GM19035 (cell line): ENCODE data around the gene RAD54L.

Source experiments
- ATAC-seq: cut with Tn5 transposase; IDR thresholded peaks from one replicate; pipeline ENCODE4 v1.9.1; 2021; ENCODE audit not compliant: unreplicated experiment

RAD54L gene

DNA sequence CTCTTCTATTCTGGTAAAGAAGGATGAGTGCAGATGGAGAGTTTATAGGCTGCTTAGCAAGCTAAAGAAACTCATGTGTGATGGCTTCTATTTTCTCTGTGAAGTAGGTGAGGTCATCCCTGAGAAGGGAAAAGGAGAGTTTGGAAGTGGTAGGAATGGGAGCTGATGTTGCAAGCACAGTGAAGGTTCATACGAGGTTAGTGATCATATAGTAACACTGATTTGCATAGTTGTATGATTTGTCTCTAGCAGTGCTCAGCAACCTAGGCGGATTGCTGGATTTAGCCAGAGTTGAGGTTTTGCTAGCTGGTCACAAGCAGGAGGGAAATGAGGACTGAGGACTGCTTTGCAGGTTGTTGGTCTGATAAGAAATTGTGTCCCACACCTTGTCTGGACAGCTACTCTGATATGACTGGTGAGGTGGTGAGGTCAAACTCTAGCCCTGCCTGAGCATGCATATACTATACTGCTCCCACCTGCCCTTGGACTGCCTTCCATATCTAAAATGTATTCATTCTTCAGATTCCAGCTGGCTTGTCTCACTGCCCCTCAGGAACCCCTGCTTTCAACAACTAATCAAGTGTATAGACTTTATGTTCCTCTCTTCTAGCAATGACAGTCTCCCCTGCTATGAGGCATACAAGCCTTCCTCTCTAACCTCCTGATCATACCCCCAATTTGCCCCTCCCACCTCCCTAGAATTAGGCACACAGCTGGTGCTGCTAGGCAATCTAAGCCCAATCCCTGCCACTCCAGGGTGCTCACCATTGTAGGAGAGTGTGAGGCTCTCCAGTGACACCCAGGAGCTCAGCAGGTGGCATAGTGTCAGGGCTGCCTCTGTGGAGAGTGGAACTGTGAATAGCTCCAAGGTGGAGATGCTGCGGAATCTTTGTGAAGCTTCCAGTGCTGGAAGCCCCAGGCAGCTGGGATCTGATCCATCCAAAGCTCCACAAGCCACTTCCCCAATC lies 37.3 kb downstream of the RAD54L start:
- ATAC-seq = no peak

DNA sequence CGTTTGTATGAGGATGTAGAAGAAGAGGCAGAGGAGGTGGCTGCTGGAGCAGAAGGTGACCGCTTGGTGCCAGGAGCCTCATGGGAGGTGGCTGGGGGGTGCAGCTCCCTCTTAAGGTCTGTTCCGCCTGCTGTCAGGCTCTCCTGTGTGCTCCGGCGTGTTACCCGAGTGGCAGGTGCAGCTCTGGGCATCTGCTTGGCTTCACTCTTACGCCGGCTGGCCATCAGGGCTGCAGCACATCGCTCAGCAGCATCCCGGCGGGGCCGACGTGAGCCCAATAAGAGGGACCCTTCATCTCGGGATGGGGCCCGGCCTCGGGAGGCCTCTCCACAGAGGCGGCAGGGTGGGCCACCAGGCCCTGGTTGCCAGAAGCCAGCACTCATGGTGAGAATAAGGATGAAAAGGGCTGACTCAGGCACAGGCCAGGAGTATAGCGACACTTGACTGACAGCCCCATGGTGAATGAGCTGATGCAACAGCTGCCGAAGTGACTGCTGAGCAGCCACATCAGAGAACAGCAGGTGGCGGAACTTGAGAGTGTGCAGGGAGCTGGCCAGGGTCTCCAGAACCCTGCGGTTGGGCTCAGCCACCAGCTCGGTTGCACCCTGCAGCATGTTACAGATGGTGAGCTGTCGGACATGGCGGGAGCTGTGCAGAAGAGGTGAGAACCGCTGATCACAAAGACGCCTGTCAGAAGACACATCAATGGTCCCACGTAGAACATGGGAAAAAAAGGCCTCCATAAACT lies 38.3 kb downstream of the RAD54L start:
- ATAC-seq = no peak

DNA sequence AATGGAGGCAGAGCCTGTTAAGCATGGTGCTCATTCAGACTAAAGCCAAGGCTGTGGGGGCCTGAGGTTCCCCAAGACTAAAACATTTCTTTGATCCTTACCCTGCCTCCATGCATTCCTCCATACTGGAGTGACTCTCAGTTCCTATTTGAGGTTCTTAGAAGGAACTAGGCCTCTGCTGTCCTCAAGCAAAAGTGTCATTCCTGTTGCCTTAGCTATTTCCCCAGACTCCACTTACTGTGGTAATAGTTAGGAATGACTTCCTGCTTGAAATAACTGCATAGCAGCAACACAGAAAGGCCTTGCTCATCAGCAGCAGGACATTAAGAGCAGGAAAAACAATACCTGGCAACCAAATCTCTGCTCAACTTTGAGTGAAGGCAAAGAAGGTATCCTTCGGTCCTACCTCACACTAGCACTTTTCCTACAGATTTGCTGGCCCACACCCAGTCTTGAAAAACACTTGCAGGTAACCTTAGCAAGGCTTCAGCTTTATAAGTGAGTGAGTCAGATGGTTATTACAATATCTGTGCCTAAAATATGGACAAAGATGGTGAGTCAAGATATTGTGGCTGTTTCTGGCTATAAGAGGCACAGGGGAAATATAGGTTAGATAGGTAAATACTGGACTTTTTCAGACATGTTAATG lies 41.0 kb downstream of the RAD54L start:
- no peak for ATAC-seq

GRCh38 chr1:46289134-46289494 lies 41.6 kb downstream of the RAD54L start:
- ATAC-seq = no peak

- no peak for ATAC-seq
These were observed 42.4 kb downstream of the RAD54L start for GRCh38 chr1:46289976-46290375.

DNA sequence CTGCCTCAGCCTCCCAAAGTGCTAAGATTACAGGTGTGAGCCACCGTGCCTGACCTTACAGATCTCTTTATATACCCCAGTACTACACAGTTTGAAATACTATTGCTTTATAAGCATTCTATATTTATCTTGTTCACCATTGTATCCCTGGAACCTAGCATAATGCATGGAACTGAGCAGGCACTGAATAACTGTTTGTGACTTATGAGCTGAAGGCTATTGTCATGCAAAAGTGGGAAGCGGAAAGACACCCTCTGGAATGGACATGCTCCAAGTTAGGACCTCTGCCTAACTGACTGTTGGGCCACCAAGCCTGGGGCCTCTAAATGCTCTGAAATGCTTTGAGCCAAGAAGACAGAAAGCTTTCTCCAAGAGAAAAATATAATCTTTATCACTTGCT lies 47.7 kb downstream of the RAD54L start:
- no peak for ATAC-seq

- ATAC-seq = no peak
These were observed 50.8 kb downstream of the RAD54L start for GRCh38 chr1:46298387-46298786.

DNA sequence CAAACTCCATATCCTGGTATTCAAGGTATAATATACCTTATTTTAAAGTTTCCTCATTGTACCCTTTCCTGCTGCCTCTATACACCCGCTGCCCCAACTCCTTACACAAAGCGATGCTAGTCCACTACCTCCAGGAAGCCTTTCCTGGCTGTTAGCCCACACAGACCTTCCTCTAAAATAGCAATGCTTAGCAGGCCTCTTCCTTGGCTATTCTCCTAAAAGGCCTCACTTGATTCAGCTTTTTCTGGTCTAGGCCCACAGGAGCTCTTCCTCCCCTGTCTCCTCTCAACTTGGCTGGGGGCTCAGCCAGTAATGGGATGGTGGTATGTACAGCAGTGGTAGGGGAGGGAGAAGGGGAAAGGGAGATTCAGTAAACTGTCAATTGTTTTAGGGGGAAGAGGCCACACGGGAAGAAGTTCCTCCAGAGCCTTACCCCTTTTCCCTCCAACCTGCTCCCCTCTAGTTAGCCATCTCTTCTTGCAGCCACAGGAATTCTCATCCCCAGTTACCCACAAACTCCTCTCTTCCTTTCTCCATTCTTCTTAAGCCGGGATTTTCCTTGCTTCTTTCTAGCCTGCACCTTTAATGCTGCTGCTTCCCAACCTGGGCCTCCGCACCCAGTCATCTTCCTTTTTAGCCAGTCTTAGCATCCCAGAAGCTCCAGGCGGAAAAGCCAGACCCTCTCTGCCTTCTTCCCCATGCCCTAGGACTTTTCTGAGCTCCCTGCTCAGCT lies 53.3 kb downstream of the RAD54L start:
- ATAC-seq = no peak

- ATAC-seq = no peak
These were observed 53.8 kb downstream of the RAD54L start for GRCh38 chr1:46301406-46301807.

- peak; percentile 29 for ATAC-seq
These were observed 54.5 kb downstream of the RAD54L start for GRCh38 chr1:46301808-46302640.

DNA sequence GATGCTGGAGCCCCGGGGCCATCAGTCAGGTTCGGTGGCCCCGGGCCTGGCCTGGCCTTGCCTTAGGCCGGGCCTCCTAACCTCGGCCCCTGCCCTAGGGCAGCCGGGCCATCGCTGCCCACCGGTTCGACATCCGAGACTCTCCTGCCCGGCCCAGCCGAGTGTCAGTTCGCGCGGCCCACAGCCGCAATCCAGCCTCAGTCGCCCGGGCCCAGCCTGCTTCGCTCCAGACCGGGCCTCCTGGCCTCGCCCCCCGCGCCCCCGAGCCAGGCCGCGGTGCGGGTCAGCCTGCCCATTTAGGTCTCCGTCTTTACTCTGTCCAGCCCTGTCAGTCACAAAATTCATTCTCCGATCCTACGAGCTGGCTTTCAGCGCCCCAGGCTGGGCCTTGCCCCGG lies 55.1 kb downstream of the RAD54L start:
- ATAC-seq = peak; percentile 11

DNA sequence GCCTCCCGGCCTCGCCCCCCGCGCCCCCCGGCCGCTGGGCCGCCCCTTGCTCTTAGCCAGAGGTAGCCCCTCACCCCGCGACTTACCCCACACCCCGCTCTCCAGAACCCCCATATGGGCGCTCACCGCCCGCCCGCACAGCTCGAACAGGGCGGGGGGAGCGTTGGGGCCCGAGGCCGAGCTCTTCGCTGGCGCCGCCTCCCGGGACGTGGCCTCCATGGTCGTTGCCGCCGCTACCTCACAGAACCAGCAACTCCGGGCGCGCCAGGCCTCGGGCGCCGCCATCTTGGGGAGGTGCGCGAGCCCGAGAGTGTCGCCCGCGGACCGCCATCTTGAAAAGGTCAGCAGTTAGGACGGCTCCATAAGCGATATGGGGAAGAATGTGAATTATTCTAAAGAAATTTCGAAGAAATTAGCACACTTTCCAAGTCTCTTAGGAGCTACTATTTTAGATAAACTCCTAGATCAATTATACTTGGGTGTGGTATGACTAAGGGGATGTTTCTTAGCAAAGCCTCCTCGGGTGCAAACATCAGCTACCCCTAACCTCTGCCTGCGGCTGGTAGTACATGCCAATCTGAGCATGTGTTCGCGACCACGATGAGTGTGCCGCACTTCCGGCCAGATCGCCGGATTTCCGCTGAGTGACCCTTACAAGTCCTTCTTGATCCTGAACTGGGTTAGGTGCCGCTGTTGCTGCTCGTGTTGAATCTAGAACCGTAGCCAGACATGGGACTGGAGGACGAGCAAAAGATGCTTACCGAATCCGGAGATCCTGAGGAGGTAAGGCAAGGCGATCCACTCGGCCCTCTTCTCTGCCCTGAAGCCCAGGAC lies 55.7 kb downstream of the RAD54L start, which contains the start of the genes LRRC41 and UQCRH:
Gene LRRC41 (minus strand): TSS at position 579 of the 834 bp plus-strand sequence. CDS start 294 bp downstream, at position 285.
Gene UQCRH (plus strand): TSS at position 661 of the 834 bp plus-strand sequence. CDS start 69 bp downstream, at position 730.
- peak; percentile 78 for ATAC-seq

GRCh38 chr1:46303872-46304326 lies 56.3 kb downstream of the RAD54L start:
- ATAC-seq = no peak

- ATAC-seq = no peak
These were observed 58.6 kb downstream of the RAD54L start for GRCh38 chr1:46306159-46306530.

DNA sequence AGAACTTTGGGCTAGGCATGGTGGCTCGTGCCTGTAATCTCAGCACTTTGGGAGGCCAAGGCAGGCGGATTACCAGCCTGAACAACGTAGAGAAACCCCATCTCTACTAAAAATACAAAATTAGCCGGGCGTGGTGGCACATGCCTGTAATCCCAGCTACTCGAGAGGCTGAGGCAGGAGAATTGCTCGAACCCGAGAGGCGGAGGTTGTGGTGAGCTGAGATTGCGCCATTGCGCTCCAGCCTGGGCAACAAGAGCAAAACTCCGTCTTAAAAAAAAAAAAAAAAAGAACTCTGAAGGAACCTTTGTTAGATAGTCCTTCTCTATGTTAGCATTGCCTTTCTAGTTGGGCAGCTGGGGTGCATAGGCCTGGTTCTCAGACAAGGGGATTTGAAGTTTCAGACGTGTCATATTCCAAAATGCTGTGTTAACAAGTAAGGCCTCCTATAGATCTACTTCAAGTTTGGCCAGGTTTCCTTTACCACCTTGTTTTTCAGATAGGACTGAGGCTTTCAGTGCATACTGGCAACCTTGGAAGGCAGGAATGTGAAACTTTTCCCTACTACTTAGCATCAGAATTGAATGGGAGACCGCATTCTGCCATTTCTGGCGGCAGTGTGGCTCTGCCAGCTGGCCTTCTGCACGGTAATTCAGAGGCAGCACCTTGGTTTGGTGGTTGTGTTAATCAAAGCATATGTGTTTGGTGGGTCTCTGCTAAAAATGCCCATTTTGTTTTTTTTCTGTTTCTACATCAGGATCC lies 62.0 kb downstream of the RAD54L start:
- no peak for ATAC-seq

DNA sequence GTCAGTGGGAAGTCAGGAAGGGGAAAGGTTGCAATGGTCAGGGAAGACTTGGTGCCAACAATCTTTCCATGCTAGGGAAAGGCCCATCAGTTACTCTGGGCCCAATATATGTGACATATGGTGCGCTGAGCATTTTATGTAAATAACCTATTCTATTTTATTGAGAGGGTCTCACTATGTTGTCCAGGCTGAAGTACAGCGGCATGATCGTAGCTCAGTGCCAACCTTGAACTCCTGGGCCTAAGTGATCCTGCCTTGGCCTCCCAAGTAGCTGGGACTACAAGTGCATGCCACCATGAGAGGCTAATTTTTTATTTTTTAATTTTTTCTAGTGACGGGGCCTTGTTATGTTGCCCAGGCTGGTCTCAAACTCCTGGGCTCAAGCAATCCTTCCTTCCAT lies 62.8 kb downstream of the RAD54L start:
- no peak for ATAC-seq

DNA sequence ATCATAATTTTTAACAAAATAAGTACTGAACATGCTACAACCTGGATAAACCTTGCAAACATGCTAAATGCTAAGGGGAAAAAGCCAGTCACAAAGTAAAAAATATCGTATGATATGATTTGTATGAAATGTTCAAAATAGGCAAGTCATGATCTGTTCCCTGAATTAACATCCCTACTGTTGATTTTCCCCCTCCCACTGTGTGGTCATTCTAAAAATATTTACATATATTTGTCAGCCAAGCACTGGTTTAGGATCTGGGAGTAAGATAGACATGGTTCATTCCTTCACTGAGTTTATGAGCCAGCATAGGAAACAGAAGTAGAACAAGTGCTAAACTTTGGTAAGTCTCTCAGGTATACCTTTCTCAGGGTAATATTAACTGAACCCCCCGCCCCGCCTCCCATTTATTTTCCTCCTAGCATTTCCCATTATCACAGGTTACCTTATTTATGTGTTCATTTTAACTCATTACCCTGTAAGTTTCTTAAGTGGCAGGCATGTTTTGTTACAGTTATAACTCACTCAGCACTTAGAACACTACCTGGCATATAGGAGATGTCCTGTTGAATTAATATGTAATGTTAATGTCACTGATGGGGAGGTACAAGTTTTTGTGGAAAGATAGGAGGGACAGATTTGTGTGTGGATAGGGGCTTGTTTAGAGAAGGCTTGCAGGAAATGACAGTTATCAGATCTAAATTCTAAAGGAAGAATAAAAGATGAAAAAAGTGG lies 68.3 kb downstream of the RAD54L start:
- ATAC-seq = no peak
